ENCODE results near the gene PIP5KL1.

GRCh38 chr9:127979015-127979332 is 48.4 kb upstream of the PIP5KL1 start:
- no peak for TF ChIP-seq CTCF (IDR thresholded peaks at IDR 0.05)
- no peak for TF ChIP-seq POLR2AphosphoS5 (IDR thresholded peaks at IDR 0.05)

All from prostate gland (tissue), 2 donors.